ENCODE results near the gene HIPK2. TPM values are rescaled to one million over a fixed set of nuclear protein-coding genes. Genes with fewer than 3 reads are reported as not detected.

HIPK2 gene
- total and polyA plus RNA-seq, 2 donors (not counting 3 experiments of a cell fraction or from before 2014, with no cell fraction given), result 9.0 to 43.8 TPM

GRCh38 chr7:139783647-139784385, 6.0 kb upstream of the HIPK2 start:
- Histone ChIP-seq H3K9me1 (replicated peaks; ENCODE audit: control insufficient read depth, extremely low read depth, insufficient read depth, low read length) (no peaks in the 10 kb centered on the region), H3K4me1 (ENCODE audit: control insufficient read depth, extremely low read depth, insufficient read depth, low read length) (peaks cover 1% of the 10 kb centered on the region), H3K9ac (replicated peaks; ENCODE audit: extremely low read depth, insufficient read depth, low read length) (no peak overlapping the region), H3K4me2 (ENCODE audit: insufficient read depth, low read length) (no peak overlapping the region), H4K20me1 (replicated peaks; ENCODE audit: control insufficient read depth, extremely low read depth, insufficient read depth, low read length) (no peaks in the 10 kb centered on the region), H3K9me3 (replicated peaks; ENCODE audit: control insufficient read depth, insufficient read depth, low read length) (no peaks in the 10 kb centered on the region), H3K4me3 (replicated peaks in 1 of 3; ENCODE audit: insufficient read depth in 1 of 3, low read depth in 1 of 3, low read length in 3 of 3) (no peak overlapping the region), H3K79me2 (ENCODE audit: control insufficient read depth, insufficient read depth, low read length) (no peaks in the 10 kb centered on the region), H2AFZ (ENCODE audit: low read depth, low read length) (no peak overlapping the region), H3K36me3 (ENCODE audit: control insufficient read depth in 2 of 2, extremely low read depth in 1 of 2, insufficient read depth in 2 of 2, low read length in 2 of 2) (no peaks in the 10 kb centered on the region), H3K27me3 (ENCODE audit: control insufficient read depth in 2 of 2, insufficient read depth in 2 of 2, low read length in 2 of 2) (no peaks in the 10 kb centered on the region), H3K27ac (ENCODE audit: insufficient read depth, low read depth, low read length) (no peak overlapping the region)
- DNase-seq (ENCODE audit: low read depth, low spot score) (no peak), FAIRE-seq (no peak)
- dilution Hi-C loops (cut with MboI; ENCODE audit: extremely low pct_ligation_motif_present, low sequenced_read_pairs), result no loop called here
- no TSS peak for BruUV-seq (replicated peaks)
- POLR2A ChIA-PET, result interaction anchor here (0.7 kb wide), 1 partner anchor 255 kb away, joined by 4 read pairs; no protein-coding TSS in a partner anchor
- TF ChIP-seq JUN (IDR thresholded peaks at IDR 0.05; ENCODE audit: borderline replicate concordance, insufficient read depth, insufficient read length, low read depth), result no peak
- CTCF ChIA-PET, result interaction anchor here (0.6 to 3.7 kb wide), 3 partner anchors 52 to 222 kb away, joined by 3 to 22 read pairs (median 3); no protein-coding TSS in a partner anchor
- intact Hi-C loops (cut with micrococcal nuclease), result no loop called here

- no peak for DNase-seq (ENCODE audit: low read depth, low spot score)
- intact Hi-C loops (cut with micrococcal nuclease), result no loop called here
These were observed 5.1 kb upstream of the HIPK2 start for GRCh38 chr7:139782932-139783331.

More at GRCh38 chr7:139782932-139783331, 5.1 kb upstream of the HIPK2 start:
- no TSS peak for BruUV-seq (replicated peaks)
- Histone ChIP-seq H3K4me2 (ENCODE audit: insufficient read depth, low read length) (no peak overlapping the region), H2AFZ (ENCODE audit: low read depth, low read length) (no peak overlapping the region), H3K4me1 (ENCODE audit: control insufficient read depth, extremely low read depth, insufficient read depth, low read length) (peaks cover 5% of the 10 kb centered on the region), H4K20me1 (replicated peaks; ENCODE audit: control insufficient read depth, extremely low read depth, insufficient read depth, low read length) (no peaks in the 10 kb centered on the region), H3K4me3 (replicated peaks in 1 of 3; ENCODE audit: insufficient read depth in 1 of 3, low read depth in 1 of 3, low read length in 3 of 3) (no peak overlapping the region), H3K27me3 (ENCODE audit: control insufficient read depth in 2 of 2, insufficient read depth in 2 of 2, low read length in 2 of 2) (no peaks in the 10 kb centered on the region), H3K27ac (ENCODE audit: insufficient read depth, low read depth, low read length) (no peak overlapping the region), H3K9me1 (replicated peaks; ENCODE audit: control insufficient read depth, extremely low read depth, insufficient read depth, low read length) (no peaks in the 10 kb centered on the region), H3K9me3 (replicated peaks; ENCODE audit: control insufficient read depth, insufficient read depth, low read length) (no peaks in the 10 kb centered on the region), H3K36me3 (ENCODE audit: control insufficient read depth in 2 of 2, extremely low read depth in 1 of 2, insufficient read depth in 2 of 2, low read length in 2 of 2) (no peaks in the 10 kb centered on the region), H3K79me2 (ENCODE audit: control insufficient read depth, insufficient read depth, low read length) (no peaks in the 10 kb centered on the region), H3K9ac (replicated peaks; ENCODE audit: extremely low read depth, insufficient read depth, low read length) (no peak overlapping the region)
- ChIA-PET POLR2A (interaction anchor here (0.7 kb wide), 1 partner anchor 256 kb away, joined by 4 read pairs; no protein-coding TSS in a partner anchor), CTCF (interaction anchor here (0.6 to 3.7 kb wide), 3 partner anchors 51 to 223 kb away, joined by 3 to 22 read pairs (median 3); no protein-coding TSS in a partner anchor)
- dilution Hi-C loops (cut with MboI; ENCODE audit: extremely low pct_ligation_motif_present, low sequenced_read_pairs), result no loop called here
- FAIRE-seq, result no peak
- TF ChIP-seq POLR2A (IDR thresholded peaks at IDR 0.05; ENCODE audit: low read depth, low read length) (no peak), POLR2AphosphoS5 (IDR thresholded peaks at IDR 0.05; ENCODE audit: insufficient read depth, low read depth, low read length) (no peak), JUN (IDR thresholded peaks at IDR 0.05; ENCODE audit: borderline replicate concordance, insufficient read depth, insufficient read length, low read depth) (no peak), FOS (IDR thresholded peaks at IDR 0.05; ENCODE audit: borderline replicate concordance, insufficient read depth, low read length) (no peak), EZH2 (IDR thresholded peaks at IDR 0.05; ENCODE audit: borderline replicate concordance, low read depth, low read length, severe bottlenecking) (no peak), GATA2 (IDR thresholded peaks at IDR 0.05; ENCODE audit: insufficient read depth, insufficient read length, low read depth, low read length) (no peak), CTCF (IDR thresholded peaks at IDR 0.05; ENCODE audit: extremely low read depth in 1 of 2, insufficient read depth in 1 of 2, low read depth in 1 of 2, low read length in 2 of 2) (no peak), MAX (IDR thresholded peaks at IDR 0.05; ENCODE audit: insufficient read depth, insufficient read length) (no peak), MYC (IDR thresholded peaks at IDR 0.05; ENCODE audit: low read depth, low read length) (no peak)

Data from endothelial cell of umbilical vein (primary cell).